Stomach (tissue), 9 donors: ENCODE measurements around the gene BST1. TPM values are rescaled to one million over a fixed set of nuclear protein-coding genes. Genes with fewer than 3 reads are reported as not detected.

Experiments
- DNase-seq, 2 donors: peaks; one replicate each; pipeline versions ENCODE4 v3.0.0 to v3.0.0-alpha.2; 2013 to 2019
- H3K27ac ChIP-seq, 5 donors: fragments of 200-600 bp in 4 of 5; sonication (generic) in 4 of 5; one replicate each; pipeline ENCODE4 v1.5.1; 2013 to 2019; ENCODE audit warnings: mild to moderate bottlenecking in 1 of 5, moderate library complexity in 1 of 5
- H3K27me3 ChIP-seq, 3 donors: fragments of 200-600 bp; sonication (generic); one replicate each; pipeline ENCODE4 v1.5.1; 2017 to 2019; ENCODE audit warnings: mixed run types in 1 of 3
- H3K36me3 ChIP-seq, 4 donors: fragments of 200-600 bp; sonication (generic); 1 replicate in 3 of 4; 2 replicates in 1 of 4; pipeline ENCODE4 v1.5.1; 2016 to 2019
- H3K4me1 ChIP-seq, 4 donors: fragments of 200-600 bp; sonication (generic); one replicate each; pipeline ENCODE4 v1.5.1; 2016 to 2019
- H3K4me3 ChIP-seq, 4 donors: fragments of 200-600 bp; sonication (generic) in 3 of 4; one replicate each; pipeline ENCODE4 v1.5.1; 2016 to 2019; ENCODE audit warnings: mild to moderate bottlenecking in 1 of 4
- H3K9me3 ChIP-seq, 4 donors: fragments of 200-600 bp; sonication (generic); one replicate each; pipeline ENCODE4 v1.5.1; 2016 to 2019
- EP300 ChIP-seq: sonication (generic); formaldehyde crosslinking; IDR thresholded peaks from one replicate; pipeline ENCODE4 v1.6.1; 2017; ENCODE audit warnings: antibody characterized with exemption
- POLR2A ChIP-seq, 4 donors: fragments of 450-650 bp; IDR thresholded peaks; one replicate each; pipeline ENCODE4 v1.6.1; 2016; ENCODE audit warnings: antibody characterized with exemption in 4 of 4, control low read depth in 2 of 4, mild to moderate bottlenecking in 1 of 4, moderate library complexity in 1 of 4
- POLR2AphosphoS5 ChIP-seq, 3 donors: sonication (generic); formaldehyde crosslinking; IDR thresholded peaks; one replicate each; pipeline ENCODE4 v1.6.1; 2016; ENCODE audit warnings: antibody characterized with exemption in 3 of 3
- WGBS, 5 donors: extraction: QIAGEN DNeasy Blood & Tissue Kit in 3 of 5; methylation state at CpG; one replicate each; pipeline versions ENCODE4 v1.1.5 to v1.1.7; 2013 to 2018; 5-methylcytosine and 5-hydroxymethylcytosine counted together
- intact Hi-C: fragments of 100-400 bp; cut with DNase I; formaldehyde crosslinking; loops from one replicate; pipeline ENCODE4 v1.15.1; 2023; ENCODE audit warnings: low total_unique reads
- polyA plus RNA-seq, 3 donors: library from polyadenylated mRNA; stranded (reverse); fragments of 200-250 nt; gene quantifications; one replicate each; pipeline ENCODE4 v1.2.3, GENCODE V29; 2013
- total RNA-seq, 5 donors: library from RNA; depleted of rRNA; stranded (reverse); fragments of >200 nt; gene quantifications; one replicate each; pipeline versions ENCODE4 v1.1.0 to v1.2.3, GENCODE V29; 2014 to 2016
- TF ChIP-seq, protein P1 (sequence below), 7 experiments: fragments of 450-650 bp in 4 of 7; fragments of 200-600 bp in 3 of 7; sonication (generic) in 3 of 7; IDR thresholded peaks; one replicate each; pipeline ENCODE4 v1.5.1; 2016 to 2019; ENCODE audit warnings: antibody characterized with exemption in 7 of 7, control low read depth in 2 of 7, mild to moderate bottlenecking in 1 of 7
- donor health status: healthy with polysubstance abuse.
- donor health status: Bipolar disorder and iron deficiency.
- donor health status: healthy.

The BST1 gene
- total and polyA plus RNA-seq, 8 donors: 2.1 to 8.4 (median 2.8) TPM; not detected in 3

DNA sequence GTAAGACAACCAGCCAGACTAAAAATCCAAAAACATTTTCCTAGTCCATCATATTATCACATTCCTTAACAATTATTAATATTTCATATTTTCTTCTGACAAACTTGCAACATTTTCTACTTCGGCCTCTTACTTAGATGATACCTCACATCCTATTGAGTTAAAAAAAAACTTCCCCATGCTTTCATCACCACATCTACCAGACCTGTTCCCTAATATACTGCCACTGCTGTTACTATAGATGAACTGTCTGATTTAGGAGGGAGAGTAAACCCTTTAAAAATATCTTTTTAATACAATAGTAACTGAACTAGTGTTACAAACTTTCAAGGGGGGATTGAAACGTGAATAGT lies 19.7 kb upstream of the BST1 start:
- TF ChIP-seq EP300: no peak
- 69 to 87% (median 82%) methylated on average over 2 of the region's 2 CpGs for WGBS, 5 donors
- peaks cover 0 to 55% (median 28%) of the 10 kb centered on the region in 4 donors for H3K4me1 ChIP-seq
- peak overlapping the region in 3 of 4 donors; percentile 69 to 78 (median 70) for H3K4me3 ChIP-seq
- H3K27ac ChIP-seq: peak overlapping the region in 2 of 5 donors; percentile 92 to 96
- H3K9me3 ChIP-seq: no peaks in the 10 kb centered on the region
- no peaks in the 10 kb centered on the region for H3K27me3 ChIP-seq
- DNase-seq: no peak
- intact Hi-C loops: no loop called here
- H3K36me3 ChIP-seq: peaks cover 7 to 24% (median 22%) of the 10 kb centered on the region in 4 donors

DNA sequence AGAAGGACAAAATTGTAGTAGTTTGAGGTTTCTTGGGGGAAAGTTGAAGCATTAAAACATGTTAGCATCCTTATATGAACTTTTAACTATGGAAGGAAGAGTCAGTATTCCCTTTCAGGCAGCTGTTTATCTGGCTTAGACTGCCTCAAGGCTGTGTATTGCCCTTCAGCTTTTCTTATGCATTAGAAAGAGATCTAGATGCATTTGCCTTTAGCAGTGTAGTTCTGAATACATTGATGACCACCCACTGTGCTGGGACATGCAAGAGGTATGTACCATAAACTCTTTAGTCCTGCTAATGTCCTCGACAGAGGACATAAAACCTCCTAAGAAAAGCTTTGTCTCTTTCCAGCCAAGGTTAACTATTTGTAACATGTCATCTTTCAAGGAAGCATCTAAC lies 18.4 kb upstream of the BST1 start:
- no peak overlapping the region for H3K4me3 ChIP-seq
- no peak for TF ChIP-seq POLR2AphosphoS5 (IDR thresholded peaks at IDR 0.05)

DNA sequence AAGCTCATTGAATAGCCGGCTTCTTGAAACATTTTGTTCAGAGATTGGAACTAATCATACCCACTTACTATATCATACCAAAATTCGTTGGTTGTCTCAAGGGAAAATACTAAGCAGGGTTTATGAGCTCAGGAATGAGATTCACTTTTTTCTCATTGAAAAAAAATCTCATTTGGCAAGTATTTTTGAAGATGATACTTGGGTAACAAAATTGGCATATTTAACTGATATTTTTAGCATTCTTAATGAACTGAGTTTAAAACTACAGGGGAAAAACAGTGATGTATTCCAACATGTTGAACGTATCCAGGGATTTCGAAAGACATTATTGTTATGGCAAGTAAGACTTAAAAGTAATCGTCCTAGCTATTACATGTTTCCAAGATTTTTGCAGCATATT lies 14.8 kb upstream of the BST1 start:
- H3K9me3 ChIP-seq: no peaks in the 10 kb centered on the region
- no peak overlapping the region for H3K27ac ChIP-seq
- H3K4me1 ChIP-seq: peaks cover 0 to 25% (median 11%) of the 10 kb centered on the region in 4 donors
- 80 to 87% (median 82%) methylated on average over 5 of the region's 5 CpGs for WGBS, 5 donors
- no peaks in the 10 kb centered on the region for H3K27me3 ChIP-seq
- H3K4me3 ChIP-seq: no peak overlapping the region
- DNase-seq: no peak
- TF ChIP-seq POLR2AphosphoS5 (IDR thresholded peaks at IDR 0.05): no peak
- TF ChIP-seq, protein P1, sequence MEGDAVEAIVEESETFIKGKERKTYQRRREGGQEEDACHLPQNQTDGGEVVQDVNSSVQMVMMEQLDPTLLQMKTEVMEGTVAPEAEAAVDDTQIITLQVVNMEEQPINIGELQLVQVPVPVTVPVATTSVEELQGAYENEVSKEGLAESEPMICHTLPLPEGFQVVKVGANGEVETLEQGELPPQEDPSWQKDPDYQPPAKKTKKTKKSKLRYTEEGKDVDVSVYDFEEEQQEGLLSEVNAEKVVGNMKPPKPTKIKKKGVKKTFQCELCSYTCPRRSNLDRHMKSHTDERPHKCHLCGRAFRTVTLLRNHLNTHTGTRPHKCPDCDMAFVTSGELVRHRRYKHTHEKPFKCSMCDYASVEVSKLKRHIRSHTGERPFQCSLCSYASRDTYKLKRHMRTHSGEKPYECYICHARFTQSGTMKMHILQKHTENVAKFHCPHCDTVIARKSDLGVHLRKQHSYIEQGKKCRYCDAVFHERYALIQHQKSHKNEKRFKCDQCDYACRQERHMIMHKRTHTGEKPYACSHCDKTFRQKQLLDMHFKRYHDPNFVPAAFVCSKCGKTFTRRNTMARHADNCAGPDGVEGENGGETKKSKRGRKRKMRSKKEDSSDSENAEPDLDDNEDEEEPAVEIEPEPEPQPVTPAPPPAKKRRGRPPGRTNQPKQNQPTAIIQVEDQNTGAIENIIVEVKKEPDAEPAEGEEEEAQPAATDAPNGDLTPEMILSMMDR (IDR thresholded peaks at IDR 0.05): no peak
- no peak for TF ChIP-seq POLR2A (IDR thresholded peaks at IDR 0.05)
- no peak for TF ChIP-seq EP300
- intact Hi-C loops: no loop called here
- H3K36me3 ChIP-seq: peaks cover 7 to 39% (median 35%) of the 10 kb centered on the region in 4 donors

More for the DNA sequence above, 18.4 kb upstream of the BST1 start:
- intact Hi-C loops: no loop called here
- peaks cover 7 to 38% (median 34%) of the 10 kb centered on the region in 4 donors for H3K36me3 ChIP-seq
- WGBS, 5 donors: 91 to 97% (median 95%) methylated on average over 1 of the region's 1 CpG
- H3K9me3 ChIP-seq: no peaks in the 10 kb centered on the region
- H3K4me1 ChIP-seq: peaks cover 0 to 52% (median 28%) of the 10 kb centered on the region in 4 donors
- no peak overlapping the region for H3K27ac ChIP-seq
- DNase-seq: no peak
- H3K27me3 ChIP-seq: no peaks in the 10 kb centered on the region

DNA sequence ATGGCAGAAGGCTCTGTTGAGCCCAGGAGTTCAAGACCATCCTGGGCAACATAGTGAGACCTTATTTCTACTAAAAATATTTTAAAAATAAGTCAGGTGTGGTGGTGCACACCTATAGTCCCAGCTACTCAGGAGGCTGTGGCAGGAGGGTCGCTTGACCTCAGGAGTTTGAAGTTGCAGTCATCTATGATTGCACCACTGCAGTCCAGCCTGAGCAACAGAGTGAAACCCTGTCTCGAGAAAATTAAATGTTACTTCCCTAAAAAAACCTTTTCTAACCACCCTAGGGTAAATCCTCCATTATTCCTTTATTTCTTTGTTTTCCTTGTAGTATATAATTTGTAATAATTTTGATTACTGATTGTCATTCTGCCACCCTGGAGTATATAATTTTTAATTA lies 13.3 kb upstream of the BST1 start:
- TF ChIP-seq EP300 (no peak), POLR2A (IDR thresholded peaks at IDR 0.05) (no peak), POLR2AphosphoS5 (IDR thresholded peaks at IDR 0.05) (no peak)
- TF ChIP-seq, protein P1 (IDR thresholded peaks at IDR 0.05): no peak
- H3K36me3 ChIP-seq: peaks cover 7 to 39% (median 35%) of the 10 kb centered on the region in 4 donors
- H3K4me1 ChIP-seq: peaks cover 0 to 10% (median 3%) of the 10 kb centered on the region in 4 donors
- intact Hi-C loops: no loop called here
- DNase-seq: no peak
- no peak overlapping the region for H3K4me3 ChIP-seq
- H3K27ac ChIP-seq: peak overlapping the region in 2 of 5 donors; percentile 3 to 56
- H3K27me3 ChIP-seq: no peaks in the 10 kb centered on the region
- H3K9me3 ChIP-seq: no peaks in the 10 kb centered on the region
- 71 to 91% (median 87%) methylated on average over 2 of the region's 2 CpGs for WGBS, 5 donors

DNA sequence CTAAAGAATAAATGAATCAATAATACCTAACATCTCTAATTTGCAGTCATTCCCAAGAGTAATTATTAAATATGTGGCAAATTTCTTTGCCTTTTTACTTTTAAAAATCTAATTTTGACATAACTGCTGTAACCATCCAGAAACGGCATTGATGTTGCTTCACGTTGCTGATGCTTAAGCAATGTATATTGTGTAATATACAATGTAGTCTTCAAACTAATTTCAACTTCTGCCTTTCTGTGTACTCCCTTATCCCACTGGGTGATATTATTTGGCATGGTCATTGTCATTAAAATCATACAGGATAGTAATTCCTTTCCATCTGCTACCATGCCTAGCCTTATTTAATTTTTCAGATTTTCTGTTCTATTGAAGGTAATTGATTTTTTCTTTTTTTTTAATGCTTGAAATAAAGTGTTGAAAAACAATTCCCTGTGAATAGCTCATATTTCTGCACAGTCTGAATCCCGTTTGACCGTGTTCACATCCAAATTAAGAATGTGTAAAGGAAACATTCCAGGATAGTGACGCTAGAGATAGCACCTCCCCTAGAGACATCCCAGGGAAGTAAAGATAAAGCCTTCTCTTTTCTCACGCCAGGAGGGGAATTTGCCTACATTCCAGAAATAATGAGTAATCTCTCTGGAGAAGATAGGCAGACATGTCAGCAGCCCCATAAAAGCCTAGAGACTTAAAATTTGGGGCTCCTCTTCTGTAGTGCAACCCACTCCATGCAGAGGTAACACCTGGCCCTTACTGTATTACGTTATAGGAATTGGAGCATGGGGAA lies 12.7 kb upstream of the BST1 start:
- peak in 1 of 2 donors; percentile 55 for DNase-seq
- peaks cover 0 to 5% (median under 1%) of the 10 kb centered on the region in 4 donors for H3K4me1 ChIP-seq
- H3K9me3 ChIP-seq: no peaks in the 10 kb centered on the region
- TF ChIP-seq EP300: no peak
- TF ChIP-seq, protein P1 (IDR thresholded peaks at IDR 0.05): no peak
- no peak for TF ChIP-seq POLR2A (IDR thresholded peaks at IDR 0.05)
- TF ChIP-seq POLR2AphosphoS5 (IDR thresholded peaks at IDR 0.05): no peak
- H3K36me3 ChIP-seq: peaks cover 7 to 39% (median 35%) of the 10 kb centered on the region in 4 donors
- 71 to 83% (median 81%) methylated on average over 7 of the region's 7 CpGs for WGBS, 5 donors
- no peak overlapping the region for H3K4me3 ChIP-seq
- no peaks in the 10 kb centered on the region for H3K27me3 ChIP-seq
- H3K27ac ChIP-seq: peak overlapping the region in 2 of 5 donors; percentile 10 to 56
- intact Hi-C loops: no loop called here
